Endothelial cell of umbilical vein (primary cell): ENCODE data around the gene AS3MT.

ENCODE experiments used
- CTCF ChIP-seq, 2 donors: IDR thresholded peaks; 1 replicate in 1 of 2; 2 replicates in 1 of 2; pipeline ENCODE4 v1.5.1; 2011; ENCODE audit warnings: low read length in 2 of 2, mild to moderate bottlenecking in 2 of 2, moderate library complexity in 2 of 2, control low read depth in 1 of 2, inconsistent platforms in 1 of 2, low read depth in 1 of 2; ENCODE audit not compliant: insufficient read depth in 1 of 2; ENCODE audit errors: extremely low read depth in 1 of 2
- EZH2 ChIP-seq: IDR thresholded peaks from 2 replicates; pipeline ENCODE4 v1.6.1; 2012; ENCODE audit warnings: borderline replicate concordance, low read depth, mild to moderate bottlenecking, moderate library complexity, low read length, inconsistent platforms; ENCODE audit not compliant: severe bottlenecking
- MAX ChIP-seq: IDR thresholded peaks from 2 replicates; pipeline ENCODE4 v1.6.1; 2011; ENCODE audit not compliant: insufficient read depth, insufficient read length
- POLR2A ChIP-seq: IDR thresholded peaks from 2 replicates; pipeline ENCODE4 v1.6.1; 2012; ENCODE audit warnings: low read depth, mild to moderate bottlenecking, control low read depth, low read length
- POLR2AphosphoS5 ChIP-seq: IDR thresholded peaks from 2 replicates; pipeline ENCODE4 v1.6.1; 2012; ENCODE audit warnings: low read depth, mild to moderate bottlenecking, control low read depth, low read length, moderate library complexity; ENCODE audit not compliant: insufficient read depth

- TF ChIP-seq POLR2AphosphoS5, result no peak
- no peak for TF ChIP-seq POLR2A
- no peak for TF ChIP-seq CTCF (IDR thresholded peaks at IDR 0.05; ENCODE audit: extremely low read depth in 1 of 2, insufficient read depth in 1 of 2, low read depth in 1 of 2, low read length in 2 of 2)
- TF ChIP-seq MAX, result no peak
- TF ChIP-seq EZH2, result no peak
Observed at GRCh38 chr10:102841827-102842345, 27.4 kb upstream of the AS3MT start.
